SU-DHL-6 (cell line): ENCODE data around the gene L2HGDH.

Source experiments
- EZH2phosphoT487 ChIP-seq: fragments of 200-600 bp; sonication (generic), shearing (Covaris generic); conservative IDR thresholded peaks from 2 replicates; pipeline ENCODE4 v1.6.1; 2018; ENCODE audit warnings: mild to moderate bottlenecking, antibody characterized with exemption, low read length, moderate library complexity, mixed read lengths
- TF ChIP-seq, protein P1 (sequence below): fragments of 200-600 bp; sonication (generic); IDR thresholded peaks from one replicate; pipeline ENCODE4 v1.5.1; 2017; ENCODE audit warnings: antibody characterized with exemption, mild to moderate bottlenecking, low read length, moderate library complexity; ENCODE audit not compliant: insufficient read depth, poor library complexity, severe bottlenecking

DNA sequence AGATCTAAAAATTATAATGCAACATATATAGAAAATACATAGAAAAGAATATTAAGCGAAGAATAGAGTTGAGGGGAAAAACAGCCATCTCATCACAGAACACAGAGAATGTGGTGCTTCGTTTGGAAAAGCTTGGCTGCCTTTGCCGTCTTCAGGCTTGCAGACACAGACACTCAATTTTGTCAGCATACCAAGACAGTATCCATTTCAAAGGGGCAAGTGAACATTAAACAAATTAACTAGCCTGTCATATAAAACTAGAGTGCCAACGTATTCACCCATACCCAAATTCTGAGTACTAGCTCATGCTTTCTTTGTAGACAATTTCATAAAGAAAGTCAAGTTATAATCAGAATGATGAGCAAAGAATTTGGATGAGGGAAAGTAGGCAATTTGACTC lies 40.6 kb upstream of the L2HGDH start:
- TF ChIP-seq, protein P1, sequence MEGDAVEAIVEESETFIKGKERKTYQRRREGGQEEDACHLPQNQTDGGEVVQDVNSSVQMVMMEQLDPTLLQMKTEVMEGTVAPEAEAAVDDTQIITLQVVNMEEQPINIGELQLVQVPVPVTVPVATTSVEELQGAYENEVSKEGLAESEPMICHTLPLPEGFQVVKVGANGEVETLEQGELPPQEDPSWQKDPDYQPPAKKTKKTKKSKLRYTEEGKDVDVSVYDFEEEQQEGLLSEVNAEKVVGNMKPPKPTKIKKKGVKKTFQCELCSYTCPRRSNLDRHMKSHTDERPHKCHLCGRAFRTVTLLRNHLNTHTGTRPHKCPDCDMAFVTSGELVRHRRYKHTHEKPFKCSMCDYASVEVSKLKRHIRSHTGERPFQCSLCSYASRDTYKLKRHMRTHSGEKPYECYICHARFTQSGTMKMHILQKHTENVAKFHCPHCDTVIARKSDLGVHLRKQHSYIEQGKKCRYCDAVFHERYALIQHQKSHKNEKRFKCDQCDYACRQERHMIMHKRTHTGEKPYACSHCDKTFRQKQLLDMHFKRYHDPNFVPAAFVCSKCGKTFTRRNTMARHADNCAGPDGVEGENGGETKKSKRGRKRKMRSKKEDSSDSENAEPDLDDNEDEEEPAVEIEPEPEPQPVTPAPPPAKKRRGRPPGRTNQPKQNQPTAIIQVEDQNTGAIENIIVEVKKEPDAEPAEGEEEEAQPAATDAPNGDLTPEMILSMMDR = no peak
- no peak for TF ChIP-seq EZH2phosphoT487
